ENCODE results near the gene SF3A1.

DNA sequence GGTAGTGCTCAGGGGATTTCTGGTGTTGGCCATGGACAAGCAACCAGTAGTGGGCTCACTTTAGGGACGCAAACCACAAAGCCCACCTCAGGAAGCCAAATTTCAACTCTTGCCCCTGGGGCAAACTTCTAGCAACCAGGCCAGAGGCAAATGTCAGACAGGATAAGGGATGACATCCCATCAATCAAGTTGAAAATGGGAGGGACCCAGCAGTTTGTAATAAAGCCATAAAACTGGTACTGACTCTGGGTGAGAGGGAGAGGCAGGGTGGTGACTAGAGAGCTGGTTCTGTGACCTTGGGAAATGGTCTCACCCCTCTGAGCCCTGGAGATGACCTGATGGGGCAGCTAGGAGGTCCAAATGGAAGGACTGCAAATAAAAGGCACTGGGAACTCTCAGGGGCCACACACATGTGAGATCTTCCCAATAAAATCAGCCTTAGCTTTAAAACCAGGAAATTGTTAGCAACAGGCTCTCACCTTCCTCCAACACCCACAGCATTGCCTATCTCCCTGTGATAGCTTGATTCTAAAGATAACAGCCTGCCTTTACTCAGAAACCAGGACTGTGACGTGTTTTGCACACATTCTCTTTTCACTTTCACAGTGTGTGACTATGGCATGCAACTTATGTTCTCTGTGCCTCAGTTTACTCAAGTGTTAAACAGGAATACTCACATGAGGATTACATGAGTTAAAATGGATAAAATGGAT is 23.5 kb downstream of the SF3A1 start:
- TF ChIP-seq, protein P1, sequence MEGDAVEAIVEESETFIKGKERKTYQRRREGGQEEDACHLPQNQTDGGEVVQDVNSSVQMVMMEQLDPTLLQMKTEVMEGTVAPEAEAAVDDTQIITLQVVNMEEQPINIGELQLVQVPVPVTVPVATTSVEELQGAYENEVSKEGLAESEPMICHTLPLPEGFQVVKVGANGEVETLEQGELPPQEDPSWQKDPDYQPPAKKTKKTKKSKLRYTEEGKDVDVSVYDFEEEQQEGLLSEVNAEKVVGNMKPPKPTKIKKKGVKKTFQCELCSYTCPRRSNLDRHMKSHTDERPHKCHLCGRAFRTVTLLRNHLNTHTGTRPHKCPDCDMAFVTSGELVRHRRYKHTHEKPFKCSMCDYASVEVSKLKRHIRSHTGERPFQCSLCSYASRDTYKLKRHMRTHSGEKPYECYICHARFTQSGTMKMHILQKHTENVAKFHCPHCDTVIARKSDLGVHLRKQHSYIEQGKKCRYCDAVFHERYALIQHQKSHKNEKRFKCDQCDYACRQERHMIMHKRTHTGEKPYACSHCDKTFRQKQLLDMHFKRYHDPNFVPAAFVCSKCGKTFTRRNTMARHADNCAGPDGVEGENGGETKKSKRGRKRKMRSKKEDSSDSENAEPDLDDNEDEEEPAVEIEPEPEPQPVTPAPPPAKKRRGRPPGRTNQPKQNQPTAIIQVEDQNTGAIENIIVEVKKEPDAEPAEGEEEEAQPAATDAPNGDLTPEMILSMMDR (IDR thresholded peaks at IDR 0.05; ENCODE audit: insufficient read depth, low read depth, low read length) = no peak
- TF ChIP-seq EZH2 (IDR thresholded peaks at IDR 0.05; ENCODE audit: insufficient read depth, low read length) = no peak

All from astrocyte (in vitro differentiated cells and primary cell).